NCI-H526 treated with DMSO at 0.1 percent for 48 hours (cell line): Measurements from ENCODE around the gene HOXA6.

ENCODE experiments used
- DNase-seq: peaks from one replicate; lab custom pipeline; 2025; lab: John Stamatoyannopoulos, UW

Gene HOXA6

DNA sequence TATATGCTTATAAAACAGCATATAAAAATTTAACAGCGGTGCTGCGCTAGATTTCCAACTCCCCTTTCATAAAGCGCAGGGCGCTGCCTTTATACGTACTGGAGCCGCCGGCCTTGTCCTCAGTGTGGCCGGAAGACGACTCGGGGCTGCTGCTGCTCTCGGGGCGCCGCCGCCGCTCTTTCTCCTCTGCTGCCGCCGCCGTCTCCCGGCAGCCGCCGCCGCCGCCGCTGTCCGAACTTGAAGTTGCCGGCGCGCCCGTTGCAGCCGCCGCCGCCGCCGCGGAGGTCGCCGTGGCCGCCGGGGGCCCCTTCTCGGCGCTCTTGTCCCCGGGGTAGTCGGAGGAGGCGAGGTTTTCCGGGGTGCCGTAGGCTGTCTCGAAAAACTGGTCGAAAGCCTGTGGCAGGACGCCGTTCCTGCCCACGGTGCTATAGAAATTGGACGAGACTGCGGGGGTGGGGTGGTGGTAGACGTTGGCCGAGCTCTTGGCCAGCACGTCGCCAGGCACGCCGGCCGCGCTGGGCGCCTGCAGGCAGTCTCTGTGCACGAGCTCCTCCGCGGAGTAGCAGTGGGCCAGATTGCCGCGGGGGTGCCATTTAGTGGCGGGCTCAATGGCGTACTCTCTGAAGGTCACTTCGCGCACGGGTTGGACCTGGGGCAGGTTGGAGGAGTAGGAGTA lies 36.9 kb upstream of the HOXA6 start:
- DNase-seq, result no peak

DNA sequence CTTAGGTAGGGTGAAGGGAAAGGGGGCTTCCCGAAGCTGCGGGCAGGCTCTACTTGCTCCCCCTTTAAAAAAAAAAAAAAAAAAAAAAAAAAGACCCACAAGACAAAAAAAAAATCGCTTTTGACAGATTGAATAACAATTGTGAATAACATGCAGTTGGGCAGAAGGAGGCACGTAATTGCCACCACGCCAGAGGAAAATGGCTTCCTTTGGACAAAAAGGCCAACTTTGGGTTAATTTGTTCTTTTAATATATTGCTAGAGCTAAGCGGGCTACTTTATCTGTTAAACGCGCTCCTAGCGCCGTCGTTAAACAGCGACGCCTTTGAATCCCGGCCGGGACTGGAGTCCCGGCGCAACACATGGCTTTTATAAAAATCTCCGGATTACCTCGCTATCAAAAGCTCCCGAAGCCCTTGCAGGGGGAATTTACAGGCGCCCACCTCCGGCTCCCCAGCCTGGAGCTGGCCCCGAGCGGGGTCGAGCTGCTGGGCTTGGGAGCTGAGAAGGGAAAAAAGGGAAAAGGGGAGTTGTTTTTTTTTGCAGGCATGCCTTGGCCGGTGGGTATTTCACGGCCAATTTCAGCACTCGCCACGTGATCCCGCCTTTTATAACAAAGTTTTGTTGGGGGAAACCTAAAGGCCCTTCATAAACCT lies 36.2 kb upstream of the HOXA6 start:
- DNase-seq, result no peak

DNA sequence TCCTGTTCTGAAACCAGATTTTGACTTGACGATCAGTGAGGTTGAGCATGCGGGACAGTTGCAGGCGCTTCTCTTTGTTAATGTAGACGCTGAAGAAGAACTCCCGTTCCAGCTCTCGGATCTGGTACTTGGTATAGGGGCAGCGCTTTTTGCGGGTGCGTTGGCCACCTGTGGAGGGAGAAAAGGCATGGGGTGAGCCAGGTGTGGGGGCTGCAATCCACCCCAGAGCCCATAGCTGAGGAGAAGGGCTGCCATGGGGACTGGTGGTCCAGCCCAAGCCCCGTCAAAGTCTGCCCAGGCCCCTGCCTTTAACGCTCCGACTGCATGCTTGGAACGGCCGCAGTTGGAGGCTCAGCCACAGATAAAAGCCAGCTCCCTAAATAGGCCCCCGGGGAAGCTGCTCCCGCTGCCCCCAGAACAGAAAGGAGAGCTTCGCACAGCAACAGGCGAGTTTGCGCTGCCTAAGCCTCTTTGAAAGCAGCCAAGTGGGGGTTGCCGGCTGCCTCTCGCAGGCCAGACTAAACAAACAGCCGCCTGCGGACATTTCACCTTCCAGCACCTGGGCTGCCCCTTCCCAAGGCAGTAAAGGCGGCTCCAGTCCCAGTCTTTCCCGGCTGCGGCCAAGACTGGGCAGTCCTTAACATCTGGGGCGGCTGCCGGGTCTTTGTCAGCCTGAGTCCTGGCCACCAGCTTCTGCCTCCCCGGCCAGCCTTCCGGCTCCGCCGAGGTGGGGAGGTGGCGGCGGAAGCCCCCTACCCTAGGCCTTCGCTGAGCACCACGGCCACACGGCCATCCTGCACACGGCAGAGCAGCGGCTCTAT lies 35.5 kb upstream of the HOXA6 start:
- no peak for DNase-seq

DNA sequence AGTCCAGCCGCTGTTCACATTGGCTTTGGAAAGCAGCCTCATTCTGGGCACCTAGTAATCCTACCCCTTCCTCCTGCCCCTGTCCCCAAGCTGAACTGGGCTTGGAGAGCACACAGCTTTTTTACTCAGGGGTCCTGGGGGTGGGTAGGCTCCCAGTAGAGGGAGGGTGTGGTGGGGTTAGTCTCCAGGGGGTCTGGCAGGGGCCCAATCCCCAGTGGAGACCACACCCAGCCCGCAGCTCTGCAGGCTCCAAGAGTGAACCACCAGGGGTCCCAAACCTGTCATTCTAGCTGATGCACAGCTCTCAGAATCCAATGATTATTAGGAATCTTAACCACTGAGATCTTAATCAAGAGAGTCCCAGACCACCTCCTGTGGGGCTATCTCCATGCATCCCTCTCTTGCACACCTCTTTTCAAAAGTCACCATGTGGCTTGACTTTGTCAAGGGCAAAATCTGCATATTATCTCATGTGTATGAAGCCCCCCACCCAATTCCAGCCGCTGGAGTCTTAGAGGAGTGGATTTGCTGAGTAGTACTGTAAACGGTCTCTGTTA lies 34.8 kb upstream of the HOXA6 start:
- no peak for DNase-seq

DNA sequence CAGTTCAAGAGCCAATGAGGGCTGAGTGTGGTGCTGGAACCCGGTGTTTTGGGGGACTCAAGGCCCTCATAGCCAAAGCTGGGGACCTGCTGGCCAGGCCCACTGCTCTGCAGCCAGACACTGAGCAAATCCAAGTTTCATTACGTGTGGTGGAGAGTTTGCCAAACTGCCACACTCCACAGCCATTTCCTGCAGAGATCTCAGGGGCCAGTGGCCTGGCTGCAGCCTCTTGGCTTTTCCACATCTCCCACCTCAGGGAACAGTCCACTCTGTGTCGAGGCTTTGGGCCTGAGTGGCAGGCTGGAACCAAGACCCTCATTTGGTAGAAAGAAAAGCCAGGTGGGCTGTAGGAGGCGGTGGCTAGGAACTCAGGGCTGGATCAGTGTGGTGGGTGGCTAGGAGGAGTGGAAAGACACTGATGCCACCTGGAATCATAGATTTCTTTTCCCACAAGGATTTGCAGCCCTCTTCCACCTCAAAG lies 34.3 kb upstream of the HOXA6 start:
- no peak for DNase-seq

DNA sequence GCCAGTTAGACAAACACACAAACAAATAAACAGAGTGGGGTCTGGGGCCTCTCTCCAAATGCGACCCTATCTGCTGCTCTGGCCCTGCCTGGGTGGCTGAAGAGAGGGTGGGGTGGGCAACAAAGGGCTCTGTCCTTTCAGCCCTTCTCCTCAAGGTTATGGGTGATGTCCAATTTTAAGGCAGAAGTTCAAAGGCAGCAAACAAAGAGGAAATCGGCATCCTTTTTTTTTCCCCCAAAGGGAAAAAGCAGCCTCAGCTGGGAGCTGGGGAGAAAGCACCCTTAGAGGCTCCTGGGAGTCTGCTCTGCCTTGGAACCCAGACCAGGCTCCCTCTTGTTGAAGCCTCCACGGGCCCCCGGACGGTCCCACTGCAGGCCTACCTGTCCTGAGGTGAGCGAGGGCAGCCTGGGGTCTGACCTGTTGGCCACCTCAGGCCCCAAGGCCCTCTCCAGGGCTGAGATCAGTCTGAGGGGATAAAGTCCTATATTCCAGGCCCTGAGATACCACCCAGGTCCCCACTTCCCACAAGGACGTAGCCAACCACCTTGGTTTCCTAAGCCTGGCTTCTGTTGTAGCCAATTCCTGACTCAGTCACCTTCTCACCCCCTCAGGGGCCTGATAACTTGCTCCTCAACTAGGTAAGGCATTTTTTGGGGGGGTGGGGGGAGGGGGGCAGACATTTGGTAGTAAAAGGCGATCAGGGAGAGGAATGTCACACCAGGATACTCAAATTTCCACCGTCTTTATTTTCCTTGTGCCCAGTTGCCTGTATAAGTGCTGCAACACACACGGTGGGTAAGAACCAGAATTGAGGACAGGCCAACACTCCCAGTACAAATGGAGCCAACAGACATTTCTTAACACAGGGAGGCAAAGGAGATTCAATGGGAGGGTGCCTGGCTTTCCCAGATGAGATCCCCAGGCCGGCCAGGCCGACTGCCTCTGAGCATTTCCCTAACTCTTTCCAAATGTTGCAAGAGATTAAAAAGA lies 33.2 kb upstream of the HOXA6 start:
- DNase-seq, result no peak

- DNase-seq, result no peak
Measured at GRCh38 chr7:27179503-27180430, 32.2 kb upstream of the HOXA6 start.

DNA sequence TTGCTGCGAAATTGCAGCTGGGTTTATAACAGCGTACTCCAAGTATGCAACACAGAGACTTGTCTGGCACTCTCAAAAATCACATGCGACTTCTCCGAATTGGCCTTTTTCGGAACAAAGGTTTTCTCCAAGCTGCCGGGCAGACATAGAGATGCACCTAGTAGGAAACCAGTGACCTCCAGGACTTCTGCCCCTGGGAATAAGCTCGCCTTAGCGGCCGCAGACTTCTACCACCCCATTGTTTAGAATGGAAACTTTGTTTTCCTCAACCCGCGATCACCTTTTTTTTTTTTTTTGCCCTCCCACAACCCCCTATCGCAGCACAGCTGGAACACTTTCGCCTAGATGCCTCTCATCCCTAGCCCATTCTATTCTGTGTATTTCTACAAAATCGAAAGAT lies 31.5 kb upstream of the HOXA6 start:
- DNase-seq, result no peak

DNA sequence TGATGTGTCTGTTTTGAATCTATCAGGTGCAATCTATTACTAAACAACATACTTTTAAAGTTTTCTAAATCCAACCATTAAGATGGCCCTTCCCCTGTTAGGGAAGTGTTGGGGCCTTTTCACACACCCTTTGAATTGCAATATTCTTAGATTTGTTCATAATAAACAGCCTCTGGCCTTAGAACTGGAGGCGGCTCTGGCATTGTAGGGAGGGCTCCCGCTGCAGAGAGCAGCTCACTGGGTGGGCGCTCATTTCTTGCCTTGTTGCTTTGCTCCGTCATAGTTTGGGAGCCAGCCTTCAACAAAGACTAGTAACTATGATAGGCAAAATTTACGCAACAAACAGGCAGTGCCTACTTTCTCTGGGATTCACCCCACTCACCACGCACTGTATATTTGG lies 30.8 kb upstream of the HOXA6 start:
- no peak for DNase-seq

GRCh38 chr7:27177795-27178320 lies 30.3 kb upstream of the HOXA6 start:
- no peak for DNase-seq

- no peak for DNase-seq
Measured at GRCh38 chr7:27176962-27177794, 29.6 kb upstream of the HOXA6 start.

DNA sequence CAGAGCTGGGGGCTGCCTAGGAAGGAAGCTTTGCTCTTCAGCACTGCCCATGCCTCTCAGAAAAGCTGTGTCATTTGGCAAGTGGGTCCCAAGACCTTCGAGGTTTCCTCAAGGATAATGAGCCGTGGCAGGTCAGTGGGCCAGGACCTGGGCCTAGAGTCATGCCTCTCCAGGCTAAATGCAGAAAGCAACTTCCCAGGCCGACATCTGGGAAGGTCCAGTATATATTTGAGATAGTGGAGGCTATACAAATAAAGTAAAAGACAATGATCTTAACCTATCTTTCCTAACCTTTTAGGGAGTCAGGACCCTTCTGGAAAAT lies 28.9 kb upstream of the HOXA6 start:
- no peak for DNase-seq

- no peak for DNase-seq
Measured at GRCh38 chr7:27175626-27176523, 28.3 kb upstream of the HOXA6 start.

- no peak for DNase-seq
Measured at GRCh38 chr7:27174874-27175625, 27.5 kb upstream of the HOXA6 start.

DNA sequence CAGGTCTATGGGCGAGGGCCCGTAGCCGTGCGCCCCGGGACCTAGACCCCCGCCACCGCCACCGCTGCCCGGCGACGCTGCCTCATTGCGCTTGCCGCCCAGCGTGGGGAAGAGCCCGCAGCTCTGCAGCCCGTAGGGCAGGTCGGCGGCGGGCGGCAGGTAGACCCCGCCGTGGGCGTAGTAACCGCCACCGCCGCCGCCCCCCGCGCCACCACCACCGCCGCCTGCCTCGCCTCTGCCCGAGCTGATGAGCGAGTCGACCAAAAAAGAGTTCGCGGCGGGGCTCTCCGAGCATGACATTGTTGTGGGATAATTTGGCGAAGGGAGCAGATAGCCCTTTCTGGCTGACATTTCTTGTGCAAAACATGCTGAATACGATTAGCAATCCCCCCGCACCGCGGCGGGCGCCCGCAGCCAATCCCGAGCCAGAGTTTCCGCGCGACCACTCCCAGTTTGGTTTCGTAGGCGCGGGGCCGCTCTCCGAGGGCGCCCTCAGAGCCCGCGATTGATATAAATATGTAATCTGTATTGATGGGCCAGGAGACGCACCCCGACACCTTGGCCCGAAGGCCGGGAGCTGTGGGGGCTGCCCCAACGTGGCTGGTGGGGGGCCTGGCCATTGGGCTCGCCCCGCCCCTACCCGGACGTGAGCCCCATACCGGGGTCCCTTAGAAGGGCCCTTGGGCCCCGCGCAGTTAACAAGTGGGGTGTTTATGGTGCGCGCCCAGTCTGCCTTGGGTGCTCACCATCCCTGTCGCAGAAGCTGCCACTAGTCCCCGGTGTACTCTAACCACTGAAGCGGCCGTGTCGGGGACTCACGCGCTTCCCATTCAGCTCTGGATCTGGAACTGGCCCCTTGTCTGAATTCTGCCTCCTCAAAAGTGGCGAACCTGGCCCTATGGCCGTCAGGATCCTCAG lies 26.6 kb upstream of the HOXA6 start, which contains the start of gene HOXA10:
Gene HOXA10 (minus strand): TSS at position 365 of the 918 bp plus-strand sequence. CDS start 14 bp downstream, at position 351.
- no peak for DNase-seq

- DNase-seq, result no peak
Measured at GRCh38 chr7:27173511-27173955, 26.0 kb upstream of the HOXA6 start.
